Stomach (tissue), 4 donors: ENCODE measurements around the gene TRIM22.

ENCODE experiments used
- CTCF ChIP-seq, 7 experiments: fragments of 450-650 bp in 4 of 7; fragments of 200-600 bp in 3 of 7; sonication (generic) in 3 of 7; IDR thresholded peaks; one replicate each; pipeline ENCODE4 v1.5.1; 2016 to 2019; ENCODE audit warnings: antibody characterized with exemption in 7 of 7, control low read depth in 2 of 7, mild to moderate bottlenecking in 1 of 7
- EP300 ChIP-seq: sonication (generic); formaldehyde crosslinking; IDR thresholded peaks from one replicate; pipeline ENCODE4 v1.6.1; 2017; ENCODE audit warnings: antibody characterized with exemption

GRCh38 chr11:5749836-5750235 is 60.2 kb downstream of the TRIM22 start:
- TF ChIP-seq EP300: no peak
- TF ChIP-seq CTCF (IDR thresholded peaks at IDR 0.05): no peak
